Heart left ventricle (tissue), 16 donors: ENCODE data around the gene RBM46. TPM values are rescaled to one million over a fixed set of nuclear protein-coding genes. Genes with fewer than 3 reads are reported as not detected.

Source experiments
- ATAC-seq, 4 donors: fragments of 200-7000 bp; cut with Tn5 transposase; one replicate each; pipeline ENCODE4 v1.9.1; 2020 to 2022; ENCODE audit warnings: moderate library complexity in 4 of 4, mild to moderate bottlenecking in 3 of 4, moderate number of reproducible peaks in 1 of 4
- DNase-seq, 5 donors: peaks; one replicate each; pipeline ENCODE4 v3.0.0-alpha.2; 2020
- H3K27ac ChIP-seq, 12 donors: fragments of 200-600 bp; sonication (generic) in 4 of 12; one replicate each; pipeline versions ENCODE4 v1.5.0 to v1.8.0; 2016 to 2022; ENCODE audit warnings: mild to moderate bottlenecking in 2 of 12
- H3K27me3 ChIP-seq, 9 donors: fragments of 200-600 bp; sonication (generic) in 2 of 9; one replicate each; pipeline versions ENCODE4 v1.5.1 to v1.8.0; 2016 to 2022; ENCODE audit warnings: mild to moderate bottlenecking in 3 of 9
- H3K36me3 ChIP-seq, 9 donors: fragments of 200-600 bp; sonication (generic) in 2 of 9; one replicate each; pipeline versions ENCODE4 v1.5.0 to v1.8.0; 2018 to 2022; ENCODE audit warnings: mild to moderate bottlenecking in 2 of 9
- H3K4me1 ChIP-seq, 12 donors: fragments of 200-600 bp; sonication (generic) in 4 of 12; one replicate each; pipeline versions ENCODE4 v1.5.0 to v1.8.0; 2016 to 2022; ENCODE audit warnings: mild to moderate bottlenecking in 3 of 12
- H3K4me3 ChIP-seq, 12 donors: fragments of 200-600 bp; sonication (generic) in 4 of 12; one replicate each; pipeline versions ENCODE4 v1.5.0 to v1.8.0; 2017 to 2022; ENCODE audit warnings: mild to moderate bottlenecking in 9 of 12, moderate library complexity in 4 of 12
- H3K9me3 ChIP-seq, 12 donors: fragments of 200-600 bp; sonication (generic) in 4 of 12; one replicate each; pipeline versions ENCODE4 v1.5.0 to v1.8.0; 2016 to 2022; ENCODE audit warnings: mild to moderate bottlenecking in 1 of 12
- CTCF ChIP-seq, 12 donors: fragments of 200-600 bp; sonication (generic) in 4 of 12; IDR thresholded peaks; one replicate each; pipeline versions ENCODE4 v1.5.0 to v1.8.0; 2018 to 2022; ENCODE audit warnings: antibody characterized with exemption in 12 of 12, mild to moderate bottlenecking in 5 of 12
- POLR2A ChIP-seq, 2 donors: fragments of 450-650 bp; IDR thresholded peaks; one replicate each; pipeline ENCODE4 v1.6.1; 2017; ENCODE audit warnings: antibody characterized with exemption in 2 of 2, mild to moderate bottlenecking in 2 of 2, moderate library complexity in 2 of 2
- WGBS, 4 donors: extraction: QIAGEN DNeasy Blood & Tissue Kit in 2 of 4; methylation state at CpG; one replicate each; pipeline versions ENCODE4 v1.1.5 to v1.1.7; 2013 to 2018; 5-methylcytosine and 5-hydroxymethylcytosine counted together
- intact Hi-C, 10 donors: fragments of 100-400 bp; cut with DNase I; formaldehyde crosslinking; loops; one replicate each; pipeline versions ENCODE4 v1.11.1 to v1.14.2; 2022
- polyA plus RNA-seq, 2 donors: library from polyadenylated mRNA; stranded (reverse); fragments of 200-250 nt; gene quantifications; one replicate each; pipeline ENCODE4 v1.2.3, GENCODE V29; 2013
- total RNA-seq, 9 donors: library from RNA; depleted of rRNA in 2 of 9; stranded (reverse); fragments of >200 nt in 2 of 9; fragmentation: NEBNext Ultra II Directional in 3 of 9; extraction: Animal tissue kit (Norgen Biotek cat#: 25700) in 3 of 9; gene quantifications; one replicate each; pipeline versions ENCODE4 v1.1.0 to v1.2.4, GENCODE V29; 2016 to 2023
- donor health status: ischemic (EF 13 %, LVEDD 7.1; RV severe dilation, severe dysfunction).
- donor health status: healthy with polysubstance abuse.
- donor health status: DM: no; HTN: yes; CAD: no.
- donor health status: DM: no; HTN: no; CAD: no.
- donor health status: ischemic (EF 25% LVEDD 6.9; RV normal size, moderate dysfunction).
- donor health status: ischemic (EF 25% LVEDD 5.7; RV mildly dilated, moderate dysfunction).
- donor health status: healthy.
- donor health status: DM: yes; HTN: yes; CAD: no.
- donor health status: ischemic (EF 35%, LVEDD 5.7; RV mildly dilated, moderate dysfunction).
- donor health status: nonischemic (EF 11% LVEDD 7.7; RV severe dilation, severe dysfunction).
- donor health status: DM: yes; HTN: yes; CAD: no.
- donor health status: PGD.
- donor health status: ischemic (EF 29% LVEDD 5.4; RV normal size, mild dysfunction).
- donor health status: nonischemic (EF 23%, LVEDD 6.1; RV moderate dilation, normal function).

Gene RBM46
- total and polyA plus RNA-seq, 11 donors = 0.23 to 0.36 TPM; not detected in 9

GRCh38 chr4:154757713-154758112 is 23.4 kb upstream of the RBM46 start:
- no peaks in the 10 kb centered on the region for H3K9me3 ChIP-seq
- DNase-seq = no peak
- peaks cover 0 to 7% (median 0%) of the 10 kb centered on the region in 9 donors for H3K27me3 ChIP-seq
- H3K4me1 ChIP-seq = no peaks in the 10 kb centered on the region
- H3K27ac ChIP-seq = no peak overlapping the region
- no peak for ATAC-seq
- 62 to 71% (median 69%) methylated on average over 6 of the region's 6 CpGs for WGBS, 4 donors
- H3K36me3 ChIP-seq = no peaks in the 10 kb centered on the region
- no peak for TF ChIP-seq CTCF (IDR thresholded peaks at IDR 0.05)
- TF ChIP-seq POLR2A (IDR thresholded peaks at IDR 0.05) = no peak
- no peak overlapping the region for H3K4me3 ChIP-seq
- intact Hi-C loops = no loop called here

- intact Hi-C loops = loop anchor here in 1 of 10 donors (10.0 kb wide), 1 partner anchor 196 kb away; the partner anchor contains the start of gene FGB
- DNase-seq (no peak), ATAC-seq (no peak)
- Histone ChIP-seq H3K4me3 (no peak overlapping the region), H3K27me3 (peaks cover 0 to 7% (median 0%) of the 10 kb centered on the region in 9 donors), H3K9me3 (no peaks in the 10 kb centered on the region), H3K36me3 (no peaks in the 10 kb centered on the region), H3K27ac (no peak overlapping the region), H3K4me1 (no peaks in the 10 kb centered on the region)
- 69 to 75% (median 72%) methylated on average over 2 of the region's 2 CpGs for WGBS, 4 donors
- TF ChIP-seq POLR2A (IDR thresholded peaks at IDR 0.05) = no peak
- TF ChIP-seq CTCF (IDR thresholded peaks at IDR 0.05) = no peak
Measured at GRCh38 chr4:154760895-154761294, 20.2 kb upstream of the RBM46 start.

- TF ChIP-seq POLR2A (IDR thresholded peaks at IDR 0.05) = no peak
- TF ChIP-seq CTCF (IDR thresholded peaks at IDR 0.05) = no peak
- intact Hi-C loops = loop anchor here in 6 of 10 donors (2.0 to 10.0 kb wide), 2 partner anchors 223 to 225 kb away; partner anchors contain the start of gene PLRG1 (in 5 of the 6)
- ATAC-seq = no peak
Measured at GRCh38 chr4:154778264-154778663, 2.8 kb upstream of the RBM46 start.

GRCh38 chr4:154779362-154779947 is 1.6 kb upstream of the RBM46 start:
- no peaks in the 10 kb centered on the region for H3K4me1 ChIP-seq
- 47 to 58% (median 51%) methylated on average over 3 of the region's 3 CpGs for WGBS, 4 donors
- no peaks in the 10 kb centered on the region for H3K36me3 ChIP-seq
- TF ChIP-seq POLR2A (IDR thresholded peaks at IDR 0.05) = no peak
- TF ChIP-seq CTCF (IDR thresholded peaks at IDR 0.05) = peak in 10 of 12 donors; percentile 14 to 49 (median 30)
- H3K4me3 ChIP-seq = no peak overlapping the region
- DNase-seq = no peak
- H3K9me3 ChIP-seq = no peaks in the 10 kb centered on the region
- H3K27me3 ChIP-seq = peaks cover 0 to 30% (median 10%) of the 10 kb centered on the region in 9 donors
- intact Hi-C loops = loop anchor here in 6 of 10 donors (2.0 to 10.0 kb wide), 2 partner anchors 225 to 227 kb away; partner anchors contain the start of gene PLRG1 (in 5 of the 6)
- ATAC-seq = no peak
- no peak overlapping the region for H3K27ac ChIP-seq

More at GRCh38 chr4:154778264-154778663, 2.8 kb upstream of the RBM46 start:
- DNase-seq = no peak
- 86 to 96% (median 93%) methylated on average over 1 of the region's 1 CpG for WGBS, 4 donors
- H3K4me1 ChIP-seq = no peaks in the 10 kb centered on the region
- no peak overlapping the region for H3K4me3 ChIP-seq
- no peak overlapping the region for H3K27ac ChIP-seq
- no peaks in the 10 kb centered on the region for H3K36me3 ChIP-seq
- no peaks in the 10 kb centered on the region for H3K9me3 ChIP-seq
- peaks cover 0 to 27% (median 10%) of the 10 kb centered on the region in 9 donors for H3K27me3 ChIP-seq
